RWPE1 (cell line): ENCODE measurements around the gene A4GALT.

Experiments used
- CTCF ChIA-PET: fragments of 350-600 bp; sonication (Branson Sonifier 250); formaldehyde crosslinking; extraction: SDS; loops from one replicate; lab custom pipeline; 2021; lab: Yijun Ruan, JAX
- POLR2A ChIA-PET: fragments of 400-600 bp; formaldehyde crosslinking; extraction: SDS; loops from one replicate; lab custom pipeline; 2020; ENCODE audit warnings: antibody characterized with exemption; ENCODE audit not compliant: low non-redundant PET; lab: Yijun Ruan, JAX
- DNase-seq: peaks from one replicate; pipeline ENCODE4 v3.0.0; 2012; ENCODE audit warnings: low spot score
- H3K27ac ChIP-seq: fragments of 450-650 bp; 2 replicates; pipeline ENCODE4 v1.5.1; 2017
- TF ChIP-seq, protein P1 (sequence below): fragments of 450-650 bp; conservative IDR thresholded peaks from 2 replicates; pipeline ENCODE4 v1.5.1; 2017; ENCODE audit warnings: low read depth, mild to moderate bottlenecking

A4GALT gene

DNA sequence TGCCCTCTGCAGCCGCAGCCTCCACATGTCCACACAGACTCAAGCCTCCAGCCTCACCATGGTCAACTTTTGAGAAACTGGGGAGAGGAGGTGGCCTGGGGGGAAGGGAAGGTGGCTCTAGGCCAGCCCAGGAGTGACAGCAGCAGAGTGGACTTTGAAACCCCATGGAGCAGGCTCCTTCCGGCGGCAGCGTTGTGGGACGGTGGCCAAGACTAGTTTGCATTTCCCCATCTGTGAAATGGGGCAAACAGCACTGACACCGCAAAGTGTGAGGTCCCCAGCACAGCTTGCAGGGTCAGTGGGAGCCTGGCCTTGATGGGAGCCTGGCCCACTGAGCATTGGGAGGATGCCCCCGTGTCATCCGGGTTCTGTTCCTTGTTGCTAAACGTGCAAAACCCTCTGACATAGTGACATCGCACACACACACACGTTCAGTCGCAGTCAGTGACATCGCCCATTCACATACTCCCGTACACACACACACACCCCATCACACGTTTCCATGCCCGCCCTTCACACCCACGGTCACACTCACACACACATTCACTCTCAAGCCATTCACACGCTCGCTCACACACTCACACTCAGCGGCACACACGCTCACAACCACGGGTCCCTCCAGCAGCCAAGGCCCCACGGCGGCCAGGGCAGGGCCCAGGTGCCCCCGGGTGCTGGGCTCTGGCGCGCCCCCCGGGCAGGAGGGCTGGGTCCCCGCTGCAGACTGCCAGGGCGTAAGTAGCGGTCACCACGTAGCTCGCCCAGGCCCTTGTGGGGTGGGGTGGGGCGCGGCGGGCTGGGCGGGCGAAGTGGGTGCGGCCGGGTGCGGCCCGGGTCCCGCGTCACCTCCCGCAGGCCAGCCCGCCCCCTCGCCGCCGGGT is 72.1 kb downstream of the A4GALT start:
- DNase-seq: peak; percentile 58
- CTCF ChIA-PET: no interaction called here
- peak overlapping the region; percentile 90 for H3K27ac ChIP-seq
- TF ChIP-seq, protein P1, sequence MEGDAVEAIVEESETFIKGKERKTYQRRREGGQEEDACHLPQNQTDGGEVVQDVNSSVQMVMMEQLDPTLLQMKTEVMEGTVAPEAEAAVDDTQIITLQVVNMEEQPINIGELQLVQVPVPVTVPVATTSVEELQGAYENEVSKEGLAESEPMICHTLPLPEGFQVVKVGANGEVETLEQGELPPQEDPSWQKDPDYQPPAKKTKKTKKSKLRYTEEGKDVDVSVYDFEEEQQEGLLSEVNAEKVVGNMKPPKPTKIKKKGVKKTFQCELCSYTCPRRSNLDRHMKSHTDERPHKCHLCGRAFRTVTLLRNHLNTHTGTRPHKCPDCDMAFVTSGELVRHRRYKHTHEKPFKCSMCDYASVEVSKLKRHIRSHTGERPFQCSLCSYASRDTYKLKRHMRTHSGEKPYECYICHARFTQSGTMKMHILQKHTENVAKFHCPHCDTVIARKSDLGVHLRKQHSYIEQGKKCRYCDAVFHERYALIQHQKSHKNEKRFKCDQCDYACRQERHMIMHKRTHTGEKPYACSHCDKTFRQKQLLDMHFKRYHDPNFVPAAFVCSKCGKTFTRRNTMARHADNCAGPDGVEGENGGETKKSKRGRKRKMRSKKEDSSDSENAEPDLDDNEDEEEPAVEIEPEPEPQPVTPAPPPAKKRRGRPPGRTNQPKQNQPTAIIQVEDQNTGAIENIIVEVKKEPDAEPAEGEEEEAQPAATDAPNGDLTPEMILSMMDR: no peak
- POLR2A ChIA-PET: interaction anchor here (0.5 to 0.8 kb wide), 2 partner anchors 30 to 312 kb away, joined by 4 to 8 read pairs; no protein-coding TSS in a partner anchor

DNA sequence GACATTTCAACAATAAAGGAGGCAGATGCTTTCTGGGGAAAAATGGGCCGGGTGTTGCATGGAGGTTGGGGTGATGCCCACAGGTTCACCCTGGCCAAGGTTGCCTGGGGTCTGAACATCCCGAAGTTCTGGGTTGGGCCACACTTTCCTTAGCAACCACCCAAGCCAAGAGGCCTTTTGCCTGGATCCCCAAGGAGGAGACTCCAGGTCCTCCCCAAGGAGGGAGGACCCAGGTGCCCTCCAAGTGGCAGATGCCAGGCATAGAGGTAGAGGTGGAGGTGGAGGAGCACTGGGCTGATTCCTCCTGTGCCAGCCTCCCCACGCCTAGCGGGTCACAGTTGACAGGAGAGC is 72.7 kb downstream of the A4GALT start:
- TF ChIP-seq, protein P1: no peak
- peak overlapping the region; percentile 90 for H3K27ac ChIP-seq
- ChIA-PET POLR2A (interaction anchor here (0.8 kb wide), 1 partner anchor 313 kb away, joined by 4 read pairs; no protein-coding TSS in a partner anchor), CTCF (interaction anchor here (0.9 kb wide), 1 partner anchor 34 kb away, joined by 3 read pairs; no protein-coding TSS in a partner anchor)
- no peak for DNase-seq

DNA sequence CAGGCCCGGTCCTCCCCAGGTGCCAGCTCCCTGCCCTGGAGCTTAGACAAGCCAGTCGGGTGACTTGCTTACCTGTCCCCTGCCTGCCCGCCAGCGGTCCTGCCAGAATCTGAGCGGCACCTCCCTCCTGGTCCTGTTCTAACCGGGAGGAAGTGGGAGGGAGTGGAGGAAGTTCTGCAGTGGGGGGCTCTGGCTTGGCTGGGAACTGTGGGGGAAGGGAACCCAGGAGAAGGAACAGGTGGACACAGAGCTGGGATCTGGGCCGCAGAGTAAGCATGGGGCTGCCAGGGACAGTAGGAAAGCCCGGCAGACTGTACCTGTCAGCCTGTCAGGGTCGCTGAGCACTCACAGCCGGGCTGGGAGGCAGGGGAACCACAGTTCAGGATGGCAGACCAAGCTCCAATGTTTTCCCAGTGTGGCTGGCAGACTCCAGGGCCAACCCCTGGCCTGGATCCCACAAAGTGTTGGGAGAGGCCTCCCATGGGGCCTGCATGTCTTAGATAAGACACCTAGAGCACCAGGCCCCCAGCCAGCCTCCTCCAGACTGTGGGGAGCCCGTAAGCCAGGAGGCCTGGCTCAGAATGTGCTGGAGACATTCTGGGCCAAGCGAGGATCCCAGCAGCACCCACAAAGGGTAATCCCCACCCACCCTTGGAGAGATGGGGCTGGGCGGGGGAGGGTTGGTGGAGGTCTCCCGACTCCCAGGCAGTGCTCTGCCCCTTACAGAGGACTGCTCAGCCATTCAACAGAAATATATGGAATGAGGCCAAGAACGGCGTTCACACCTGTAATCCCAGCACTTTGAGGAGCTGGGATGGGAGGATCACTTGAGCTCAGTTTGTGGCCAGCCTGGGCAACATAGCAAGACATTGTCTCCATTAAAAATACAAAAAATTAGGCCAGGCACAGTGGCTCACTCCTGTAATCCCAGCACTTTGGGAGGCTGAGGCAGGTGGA is 73.8 kb downstream of the A4GALT start:
- ChIA-PET CTCF (interaction anchor here (0.7 to 0.9 kb wide), 2 partner anchors 33 to 582 kb away, joined by 3 to 4 read pairs; no protein-coding TSS in a partner anchor), POLR2A (no interaction called here)
- DNase-seq: no peak

DNA sequence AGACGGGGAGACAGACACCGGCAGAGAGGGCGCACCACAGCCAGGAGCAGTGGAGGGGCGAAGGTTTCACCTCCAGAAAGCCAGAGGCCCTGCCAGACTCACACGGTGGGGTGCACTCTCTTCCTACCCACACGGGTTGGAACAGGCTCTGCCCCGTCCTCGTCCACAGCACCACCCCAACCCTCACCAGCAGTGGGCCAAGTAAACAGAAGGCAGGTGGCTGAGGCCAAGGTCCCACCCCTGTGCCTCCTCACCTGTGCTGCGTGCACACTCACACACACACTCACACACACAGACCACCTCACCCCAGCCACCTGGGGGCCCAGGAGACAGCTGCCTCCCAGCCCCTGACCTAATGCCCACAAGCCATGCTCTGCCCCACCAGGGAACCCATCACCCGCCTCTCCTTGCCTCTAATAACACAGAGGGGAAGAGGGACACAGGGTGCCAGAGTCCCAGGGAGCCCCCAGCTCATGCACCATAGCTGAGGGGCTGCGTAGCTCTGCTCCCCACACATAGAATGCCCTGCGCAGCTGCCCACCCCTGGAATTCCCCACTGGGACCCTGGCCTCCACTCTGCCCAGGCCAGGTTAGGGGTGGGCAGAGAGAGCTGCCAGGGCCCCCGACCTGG is 74.6 kb downstream of the A4GALT start:
- DNase-seq: no peak
- TF ChIP-seq, protein P1: no peak
- CTCF ChIA-PET: no interaction called here
- H3K27ac ChIP-seq: peak overlapping the region; percentile 90
- POLR2A ChIA-PET: no interaction called here

More for the DNA sequence above, 73.8 kb downstream of the A4GALT start:
- TF ChIP-seq, protein P1: no peak
- H3K27ac ChIP-seq: peak overlapping the region; percentile 90

DNA sequence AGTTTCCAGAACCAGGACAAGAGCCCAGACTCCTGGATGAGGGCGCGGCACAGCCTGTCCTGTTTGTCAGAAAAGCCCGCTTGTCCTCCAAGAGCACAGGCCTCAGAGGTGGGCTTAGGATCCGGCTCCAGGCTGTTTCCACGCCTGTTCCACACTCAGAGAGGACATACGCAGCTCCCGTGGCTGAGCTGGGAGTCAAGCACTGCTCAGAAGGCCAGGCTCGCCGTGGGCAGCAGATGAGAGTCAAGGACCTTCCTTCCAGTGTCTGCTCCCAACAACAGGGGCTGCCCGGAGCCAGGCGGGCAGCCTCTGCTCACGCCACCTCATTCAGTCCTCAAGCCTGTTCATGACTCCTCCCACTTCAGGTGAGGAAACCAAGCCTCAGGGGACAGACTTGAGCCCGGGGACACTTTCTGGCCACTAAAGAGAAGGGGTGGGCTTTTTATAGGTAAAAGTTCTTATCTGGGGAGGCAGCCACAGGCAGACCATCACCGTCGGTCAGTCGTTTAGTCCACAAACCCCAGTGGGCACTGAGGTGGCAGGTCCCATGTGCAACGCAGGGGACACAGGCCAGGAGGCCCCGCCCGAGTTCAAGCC is 75.2 kb downstream of the A4GALT start:
- H3K27ac ChIP-seq: peak overlapping the region; percentile 90
- DNase-seq: no peak
- ChIA-PET POLR2A (no interaction called here), CTCF (no interaction called here)
- TF ChIP-seq, protein P1: no peak
